Renal cortex interstitium (tissue), 11 donors: ENCODE measurements around the gene CD4. TPM values are rescaled to one million over a fixed set of nuclear protein-coding genes. Genes with fewer than 3 reads are reported as not detected.
A peak's percentile ranks its signal among the peaks of the same experiment; 100 is the strongest.

Source experiments
- DNase-seq, 11 donors: peaks; one replicate each; pipeline ENCODE4 v3.0.0-alpha.2; 2013; ENCODE audit warnings: low read depth in 9 of 11, low spot score in 4 of 11; ENCODE audit errors: extremely low read depth in 1 of 11
- polyA plus RNA-seq, 3 donors: library from polyadenylated mRNA; unstranded; fragments of 120-200 nt; gene quantifications; one replicate each; pipeline ENCODE4 v1.2.1, GENCODE V29; 2013; ENCODE audit not compliant: insufficient read length in 3 of 3

The CD4 gene
- polyA plus RNA-seq, 3 donors = 28.0 to 31.1 (median 29.9) TPM

GRCh38 chr12:6834254-6834653 is 44.9 kb downstream of the CD4 start:
- no peak for DNase-seq

GRCh38 chr12:6834873-6835272 is 45.5 kb downstream of the CD4 start:
- DNase-seq = no peak

GRCh38 chr12:6836851-6837250 is 47.5 kb downstream of the CD4 start:
- DNase-seq = no peak

DNA sequence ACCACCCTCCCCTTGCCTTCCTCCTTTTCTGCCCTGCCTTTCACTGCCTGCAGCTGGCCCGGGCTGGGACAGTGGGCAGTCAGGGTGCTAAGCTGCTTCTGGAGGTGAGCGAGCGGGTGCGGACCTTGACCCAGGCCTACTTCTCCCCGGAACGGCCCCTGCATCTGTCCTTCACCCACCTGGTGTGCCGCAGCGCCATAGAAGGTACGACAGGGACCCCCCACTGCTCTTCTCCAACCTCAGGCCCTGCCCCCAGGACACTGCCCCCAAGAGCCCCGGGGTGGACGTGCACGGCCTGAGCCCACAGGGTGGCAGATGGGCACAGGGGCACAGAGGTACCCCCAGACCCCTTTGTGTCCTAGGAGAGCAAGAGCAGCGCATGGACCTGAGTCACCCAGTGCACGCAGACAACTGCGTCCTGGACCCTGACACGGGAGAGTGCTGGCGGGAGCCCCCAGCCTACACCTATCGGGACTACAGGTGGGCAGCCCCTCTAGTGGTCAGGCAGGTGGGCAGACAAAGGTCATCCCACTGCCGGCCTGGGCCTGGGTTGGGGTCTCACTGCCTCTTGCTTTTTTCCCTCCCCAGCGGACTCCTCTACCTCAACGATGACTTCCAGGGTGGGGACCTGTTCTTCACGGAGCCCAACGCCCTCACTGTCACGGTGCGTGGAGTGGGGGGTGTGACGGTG is 48.2 kb downstream of the CD4 start:
- no peak for DNase-seq

DNA sequence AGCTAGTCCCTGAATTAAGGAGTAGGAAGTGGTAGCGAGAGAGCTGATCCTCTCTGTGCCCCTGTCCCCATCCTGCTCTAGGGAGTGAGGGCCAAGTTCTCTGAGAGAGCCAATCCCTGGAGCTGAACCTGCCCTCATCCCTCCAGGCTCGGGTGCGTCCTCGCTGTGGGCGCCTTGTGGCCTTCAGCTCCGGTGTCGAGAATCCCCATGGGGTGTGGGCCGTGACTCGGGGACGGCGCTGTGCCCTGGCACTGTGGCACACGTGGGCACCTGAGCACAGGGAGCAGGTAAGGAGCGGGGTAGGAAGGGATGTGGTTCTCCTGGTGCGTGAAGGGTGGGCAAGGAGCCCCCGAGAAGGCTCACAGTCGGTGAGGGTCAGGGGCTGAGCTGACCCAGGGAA is 49.5 kb downstream of the CD4 start:
- DNase-seq = no peak

DNA sequence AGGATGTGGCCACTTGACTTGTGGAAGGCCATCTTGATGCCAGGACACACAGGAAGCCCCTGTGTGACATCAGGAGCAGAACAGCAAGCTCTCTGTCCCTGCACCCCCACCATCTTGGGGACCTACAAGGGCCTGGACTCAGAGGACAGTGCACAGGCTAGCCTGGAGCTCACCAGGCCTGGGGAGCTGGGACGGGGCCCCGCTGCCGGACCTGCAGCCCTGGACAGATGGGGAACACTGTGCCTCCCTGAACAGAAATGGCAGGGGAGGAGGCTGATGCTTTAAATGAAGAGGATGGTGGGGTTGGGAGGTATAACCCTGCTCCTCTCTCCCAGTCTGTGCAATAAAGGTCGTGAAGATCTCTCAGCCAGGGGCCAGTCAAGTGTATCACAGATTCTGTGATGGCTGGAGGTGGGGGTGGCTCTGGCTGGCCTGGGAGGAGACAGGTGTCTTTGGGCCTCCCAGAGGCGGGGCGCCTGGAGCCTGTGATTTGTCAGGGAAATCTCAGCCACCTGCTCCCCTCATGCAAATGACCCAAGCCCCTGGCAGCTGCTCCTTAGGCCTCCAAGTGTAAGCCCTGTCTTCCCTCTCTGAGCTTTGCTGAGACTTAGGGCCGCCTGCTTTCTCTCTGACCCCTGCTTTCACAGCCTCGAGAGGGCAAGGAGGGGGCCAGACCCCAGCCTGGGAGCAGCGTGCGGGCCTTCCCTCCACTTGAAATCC is 50.3 kb downstream of the CD4 start:
- DNase-seq = no peak

DNA sequence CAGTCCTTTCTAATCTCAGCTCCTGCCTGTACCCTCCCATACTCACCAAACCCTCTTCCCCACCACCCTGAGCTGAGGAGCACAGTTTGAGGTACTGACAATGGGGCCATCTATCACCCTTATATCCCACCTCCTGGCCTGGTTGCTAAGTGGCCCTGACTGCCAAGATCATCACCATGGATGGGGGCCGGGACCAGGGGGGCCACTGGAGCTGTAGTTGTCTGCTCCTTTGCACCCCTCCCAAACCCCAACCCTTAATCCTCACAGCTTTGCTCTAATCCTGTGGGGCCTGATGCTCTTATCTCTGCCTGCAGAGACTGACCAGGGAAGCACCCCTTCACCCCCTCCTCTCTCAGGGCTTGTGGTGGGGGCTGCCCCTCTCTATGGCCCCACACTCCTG is 51.0 kb downstream of the CD4 start:
- DNase-seq = no peak

DNA sequence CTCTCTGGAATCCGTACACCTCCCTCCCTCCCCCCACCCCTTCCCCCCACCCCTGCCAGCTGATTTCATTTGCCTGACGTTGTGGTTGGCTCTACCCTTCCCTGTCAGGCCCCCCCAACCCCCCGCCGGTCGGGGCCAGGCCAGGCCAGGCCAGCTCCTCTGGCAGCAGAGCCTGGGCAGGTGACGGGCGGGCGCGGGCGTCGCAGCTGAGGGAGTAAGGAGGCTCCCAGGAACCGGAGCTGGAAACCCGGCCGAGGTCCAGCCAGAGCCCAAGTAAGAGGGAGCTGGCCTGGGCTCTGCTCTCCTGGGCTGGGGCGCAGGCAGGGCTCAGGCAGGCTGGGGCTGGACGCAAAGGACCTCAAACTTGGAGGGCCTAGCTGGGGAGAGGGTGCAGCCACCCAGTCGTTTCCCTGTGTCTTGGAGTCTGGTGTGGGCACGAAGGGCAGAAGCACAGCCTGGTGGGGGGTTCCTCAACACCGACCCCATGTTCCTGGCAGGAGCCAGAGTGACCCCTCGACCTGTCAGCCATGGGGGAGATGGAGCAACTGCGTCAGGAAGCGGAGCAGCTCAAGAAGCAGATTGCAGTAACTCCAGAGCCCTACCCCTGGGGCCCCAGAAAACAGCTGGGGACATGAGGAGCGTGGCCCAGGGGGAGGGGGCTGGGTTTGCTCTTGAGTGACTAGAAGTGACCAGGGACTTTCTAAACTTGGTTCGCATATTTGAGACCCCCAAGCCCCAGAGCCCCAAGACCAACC is 51.6 kb downstream of the CD4 start, which contains the start of gene GNB3:
TSS of gene GNB3 (plus strand) at position 165 of the 755 bp plus-strand sequence. CDS start at position 528, 363 bp downstream.
- no peak for DNase-seq

GRCh38 chr12:6842075-6842474 is 52.7 kb downstream of the CD4 start:
- DNase-seq = no peak

DNA sequence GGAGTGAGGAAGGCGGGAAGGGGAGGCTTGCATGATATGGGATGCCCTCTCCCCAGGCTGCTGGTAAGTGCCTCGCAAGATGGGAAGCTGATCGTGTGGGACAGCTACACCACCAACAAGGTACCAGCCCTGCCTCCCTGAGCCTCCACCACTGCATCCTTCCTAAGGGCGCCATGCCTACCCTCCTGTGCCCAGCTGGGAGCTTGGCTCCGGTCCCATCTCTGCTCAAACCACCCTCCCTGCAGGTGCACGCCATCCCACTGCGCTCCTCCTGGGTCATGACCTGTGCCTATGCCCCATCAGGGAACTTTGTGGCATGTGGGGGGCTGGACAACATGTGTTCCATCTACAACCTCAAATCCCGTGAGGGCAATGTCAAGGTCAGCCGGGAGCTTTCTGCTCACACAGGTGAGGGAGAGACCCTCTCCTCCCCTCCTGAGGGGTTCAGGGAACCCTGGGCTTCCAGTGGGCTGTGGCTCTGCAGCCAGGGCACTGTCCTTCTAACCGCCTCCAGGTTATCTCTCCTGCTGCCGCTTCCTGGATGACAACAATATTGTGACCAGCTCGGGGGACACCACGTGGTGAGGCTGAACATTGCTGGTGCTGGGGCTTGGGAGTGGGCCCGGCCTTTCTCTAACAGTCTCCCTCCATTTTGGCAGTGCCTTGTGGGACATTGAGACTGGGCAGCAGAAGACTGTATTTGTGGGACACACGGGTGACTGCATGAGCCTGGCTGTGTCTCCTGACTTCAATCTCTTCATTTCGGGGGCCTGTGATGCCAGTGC is 54.0 kb downstream of the CD4 start:
- no peak for DNase-seq

- DNase-seq = no peak
These were observed 56.1 kb downstream of the CD4 start for GRCh38 chr12:6845395-6845794.

- no peak for DNase-seq
These were observed 57.1 kb downstream of the CD4 start for GRCh38 chr12:6846316-6846869.

DNA sequence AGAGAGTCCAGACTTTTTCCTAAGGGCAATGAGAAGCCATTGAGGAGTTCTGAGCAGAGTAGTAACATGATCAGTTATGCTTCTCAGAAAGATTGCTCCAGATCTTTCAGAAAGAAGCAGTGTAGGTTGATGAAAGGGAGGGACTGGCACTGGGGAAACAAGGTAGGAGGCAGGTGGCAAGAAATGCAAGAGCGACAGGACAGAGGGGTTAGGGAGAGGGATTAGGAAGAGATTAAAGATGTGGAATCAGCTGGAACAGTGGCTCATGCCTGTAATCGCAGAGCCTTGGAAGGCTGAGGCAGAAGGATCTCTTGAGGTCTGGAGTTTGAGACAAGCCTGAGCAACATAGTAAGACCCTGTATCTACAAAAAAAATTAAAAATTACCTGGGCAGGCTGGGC is 58.3 kb downstream of the CD4 start:
- no peak for DNase-seq

DNA sequence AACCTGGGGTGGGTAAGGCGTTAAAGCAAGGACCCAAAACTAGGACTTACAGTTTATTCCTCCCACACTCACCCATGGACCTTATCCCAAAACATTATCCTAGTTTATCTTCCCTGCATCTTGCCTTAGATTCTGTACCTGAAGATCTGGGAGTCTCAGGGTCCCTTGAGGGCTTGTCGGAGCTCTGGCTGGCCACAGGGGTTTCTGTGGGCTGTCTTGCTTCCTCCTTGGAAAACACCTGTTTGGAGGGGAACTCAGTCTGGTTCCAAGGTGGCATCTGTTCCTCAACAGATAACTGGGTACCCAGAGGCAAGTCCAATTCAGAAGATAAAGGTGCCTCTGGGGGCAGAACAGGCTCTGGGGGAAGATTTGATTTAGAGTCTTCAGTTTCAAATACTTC is 60.1 kb downstream of the CD4 start:
- no peak for DNase-seq

GRCh38 chr12:6849976-6850560 is 60.7 kb downstream of the CD4 start:
- DNase-seq = no peak

DNA sequence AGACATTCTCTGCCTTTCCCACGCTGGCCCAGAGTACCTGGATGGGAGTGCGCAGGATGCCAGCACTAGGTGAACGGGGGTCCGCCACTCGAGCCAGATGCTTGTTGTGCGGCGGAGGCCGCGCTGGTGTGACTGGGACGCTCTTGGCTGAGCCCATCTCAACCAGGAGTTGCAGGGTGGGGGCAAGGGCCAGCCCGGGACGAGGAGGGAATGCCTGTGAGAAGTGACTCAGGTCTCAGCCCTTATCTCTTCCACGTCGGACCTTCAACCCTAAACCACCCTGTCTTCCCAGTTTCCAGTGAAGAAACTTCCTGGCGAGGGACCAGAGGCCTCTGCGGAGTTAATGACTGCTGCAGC is 61.4 kb downstream of the CD4 start:
- DNase-seq = no peak

DNA sequence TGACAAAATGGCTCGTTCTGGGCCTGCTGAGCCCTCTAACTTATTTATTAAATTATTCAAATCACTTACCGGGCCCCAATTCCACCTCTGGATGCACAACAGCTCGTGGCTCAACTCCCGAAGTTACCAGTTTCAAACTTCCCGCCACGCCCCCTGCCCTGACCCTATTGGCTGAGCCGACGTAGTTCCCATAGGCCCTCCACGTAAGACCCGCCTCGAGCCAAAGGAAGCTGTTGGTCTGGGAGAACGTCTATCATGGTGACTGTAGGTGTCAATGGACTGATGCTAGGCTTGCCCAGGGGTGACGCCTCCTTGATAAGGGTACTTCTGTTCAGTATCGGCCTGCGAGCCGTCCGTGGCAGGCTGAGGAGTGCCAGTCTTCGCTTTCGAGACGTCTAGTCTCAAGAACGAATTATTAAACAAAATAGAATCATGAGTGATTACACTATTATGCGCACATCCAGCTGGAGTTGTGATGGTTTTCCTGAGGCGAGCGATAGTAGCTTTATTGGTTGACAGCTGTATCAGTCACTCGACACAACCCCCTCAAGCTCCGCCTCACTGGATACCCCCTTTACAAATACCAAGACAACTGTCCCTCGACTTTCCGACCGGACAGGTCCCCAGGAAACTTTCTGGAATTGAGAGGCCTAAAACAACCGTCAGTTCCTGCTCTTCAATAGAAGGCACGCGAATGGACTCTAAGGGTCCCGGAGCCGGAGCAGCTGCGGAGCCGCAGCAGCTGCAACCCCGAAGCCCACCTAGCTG is 62.0 kb downstream of the CD4 start, which contains the start of gene CDCA3:
TSS of gene CDCA3 (minus strand) at position 134 of the 768 bp plus-strand sequence. CDS start 334 bp downstream, outside the sequence.
- peak; percentile 83 to 97 (median 91) for DNase-seq
